Measurements from ENCODE around the gene CCDC102A.

CCDC102A gene

GRCh38 chr16:57476546-57477410 lies 59.6 kb downstream of the CCDC102A start:
- no peak for DNase-seq

GRCh38 chr16:57475711-57476339 lies 60.5 kb downstream of the CCDC102A start:
- DNase-seq = peak; percentile 38

GRCh38 chr16:57474671-57475661 lies 61.4 kb downstream of the CCDC102A start:
- DNase-seq = no peak

GRCh38 chr16:57473906-57474305 lies 62.5 kb downstream of the CCDC102A start:
- DNase-seq = no peak

GRCh38 chr16:57473176-57473840 lies 63.1 kb downstream of the CCDC102A start:
- no peak for DNase-seq

GRCh38 chr16:57472665-57473060 lies 63.7 kb downstream of the CCDC102A start:
- no peak for DNase-seq

GRCh38 chr16:57471852-57472664 lies 64.3 kb downstream of the CCDC102A start:
- no peak for DNase-seq

- DNase-seq = no peak
These were observed 65.2 kb downstream of the CCDC102A start for GRCh38 chr16:57471209-57471608.

GRCh38 chr16:57470711-57471110 lies 65.7 kb downstream of the CCDC102A start:
- DNase-seq = no peak

- DNase-seq = no peak
These were observed 66.4 kb downstream of the CCDC102A start for GRCh38 chr16:57469917-57470470.

- no peak for DNase-seq
These were observed 67.3 kb downstream of the CCDC102A start for GRCh38 chr16:57469046-57469445.

GRCh38 chr16:57468346-57468745 lies 68.0 kb downstream of the CCDC102A start:
- DNase-seq = no peak

GRCh38 chr16:57464523-57464922 lies 71.8 kb downstream of the CCDC102A start:
- no peak for DNase-seq

GRCh38 chr16:57462978-57463362 lies 73.4 kb downstream of the CCDC102A start:
- peak; percentile 5 for DNase-seq

GRCh38 chr16:57462209-57462977 lies 74.0 kb downstream of the CCDC102A start, which contains the start of gene POLR2C:
TSS of gene POLR2C (plus strand) at chr16:57462679. CDS start at chr16:57462725, 46 bp downstream.
- DNase-seq = peak; percentile 89

Data from activated T-cell treated with anti-CD3 and anti-CD28 coated beads for 4 hours (primary cell).